Esophagus squamous epithelium (tissue), 4 donors: Measurements from ENCODE around the gene RBM17.

Experiments used
- POLR2A ChIP-seq, 4 donors: fragments of 450-650 bp; IDR thresholded peaks; one replicate each; pipeline ENCODE4 v1.6.1; 2017; ENCODE audit warnings: antibody characterized with exemption in 4 of 4, mild to moderate bottlenecking in 4 of 4, moderate library complexity in 3 of 4
- TF ChIP-seq, protein P1 (sequence below), 6 experiments: fragments of 450-650 bp in 4 of 6; fragments of 200-600 bp in 2 of 6; sonication (generic) in 2 of 6; IDR thresholded peaks; one replicate each; pipeline ENCODE4 v1.5.1; 2016 to 2019; ENCODE audit warnings: antibody characterized with exemption in 6 of 6, mild to moderate bottlenecking in 4 of 6, moderate library complexity in 4 of 6

DNA sequence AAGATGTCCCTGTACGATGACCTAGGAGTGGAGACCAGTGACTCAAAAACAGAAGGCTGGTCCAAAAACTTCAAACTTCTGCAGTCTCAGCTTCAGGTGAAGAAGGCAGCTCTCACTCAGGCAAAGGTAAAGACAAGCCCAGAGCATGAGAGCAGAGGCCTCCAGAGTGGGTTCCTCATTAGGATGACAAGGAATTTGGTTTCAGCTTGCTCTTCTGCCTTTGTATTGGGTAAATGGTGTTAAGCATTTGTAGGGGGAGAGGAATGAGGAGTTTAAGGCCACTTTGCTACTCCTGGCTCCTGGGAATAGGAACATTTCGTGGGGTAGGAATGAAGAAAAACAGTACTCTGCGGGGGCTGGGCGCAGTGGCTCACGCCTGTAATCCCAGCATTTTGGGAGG, 8.2 kb downstream of the RBM17 start:
- TF ChIP-seq, protein P1, sequence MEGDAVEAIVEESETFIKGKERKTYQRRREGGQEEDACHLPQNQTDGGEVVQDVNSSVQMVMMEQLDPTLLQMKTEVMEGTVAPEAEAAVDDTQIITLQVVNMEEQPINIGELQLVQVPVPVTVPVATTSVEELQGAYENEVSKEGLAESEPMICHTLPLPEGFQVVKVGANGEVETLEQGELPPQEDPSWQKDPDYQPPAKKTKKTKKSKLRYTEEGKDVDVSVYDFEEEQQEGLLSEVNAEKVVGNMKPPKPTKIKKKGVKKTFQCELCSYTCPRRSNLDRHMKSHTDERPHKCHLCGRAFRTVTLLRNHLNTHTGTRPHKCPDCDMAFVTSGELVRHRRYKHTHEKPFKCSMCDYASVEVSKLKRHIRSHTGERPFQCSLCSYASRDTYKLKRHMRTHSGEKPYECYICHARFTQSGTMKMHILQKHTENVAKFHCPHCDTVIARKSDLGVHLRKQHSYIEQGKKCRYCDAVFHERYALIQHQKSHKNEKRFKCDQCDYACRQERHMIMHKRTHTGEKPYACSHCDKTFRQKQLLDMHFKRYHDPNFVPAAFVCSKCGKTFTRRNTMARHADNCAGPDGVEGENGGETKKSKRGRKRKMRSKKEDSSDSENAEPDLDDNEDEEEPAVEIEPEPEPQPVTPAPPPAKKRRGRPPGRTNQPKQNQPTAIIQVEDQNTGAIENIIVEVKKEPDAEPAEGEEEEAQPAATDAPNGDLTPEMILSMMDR (IDR thresholded peaks at IDR 0.05) = no peak
- TF ChIP-seq POLR2A (IDR thresholded peaks at IDR 0.05) = no peak
